HCT116 (cell line): ENCODE measurements around the gene MBD3. TPM values are rescaled to one million over a fixed set of nuclear protein-coding genes. Genes with fewer than 3 reads are reported as not detected.
"Not testable (repeated sequence)": the region's sequence is repeated elsewhere in the genome, so short reads cannot be mapped to it uniquely, and the experiment has no call there.

ENCODE experiments used
- ATAC-seq: fragments of 200-7000 bp; cut with Tn5 transposase; 2 replicates; pipeline ENCODE4 v1.9.1; 2020; ENCODE audit warnings: mild to moderate bottlenecking, moderate library complexity
- BruUV-seq: library from RNA; stranded (reverse); fragments of 400-500 nt; replicated peaks from 2 replicates; lab custom pipeline; 2021; lab: Mats Ljungman, UMichigan
- CTCF ChIA-PET: fragments of 300-600 bp; sonication (Branson Sonifier 250); formaldehyde crosslinking; loops from one replicate; lab custom pipeline; 2021; ENCODE audit warnings: antibody characterized with exemption; lab: Charles Lee
- POLR2A ChIA-PET: fragments of 300-600, 350-600 bp; sonication (Branson Sonifier 250); formaldehyde crosslinking; loops from one replicate; lab custom pipeline; 2021; ENCODE audit warnings: antibody characterized with exemption; lab: Charles Lee
- RAD21 ChIA-PET, 2 experiments: fragments of 300-600 bp; sonication (Branson Sonifier 250); formaldehyde crosslinking; loops; one replicate each; lab custom pipeline; 2023; ENCODE audit warnings: low total read pairs in 2 of 2; ENCODE audit not compliant: uncharacterized antibody in 2 of 2, unreplicated experiment in 2 of 2, low non-redundant PET in 1 of 2; lab: Charles Lee
- DNase-seq: peaks from one replicate; pipeline ENCODE4 v3.0.0-alpha.2; 2010; ENCODE audit warnings: low read depth, low spot score
- H2AFZ ChIP-seq: fragments of 200-600 bp; shearing (Covaris generic), sonication (generic); 2 replicates; pipeline ENCODE4 v1.6.1; 2017; ENCODE audit warnings: low read depth, mixed run types, mixed read lengths, antibody characterized with exemption, low read length; ENCODE audit not compliant: poor library complexity, severe bottlenecking
- H3K27ac ChIP-seq: 2 replicates; pipeline ENCODE4 v1.5.1; 2012; ENCODE audit warnings: low read depth, low read length
- H3K27me3 ChIP-seq: fragments of 200-600 bp; sonication (generic); 2 replicates; pipeline ENCODE4 v1.6.1; 2016; ENCODE audit warnings: mixed run types, low read length, mixed read lengths; ENCODE audit not compliant: insufficient read depth
- H3K36me3 ChIP-seq, 2 experiments: fragments of 200-500 bp in 1 of 2; fragments of 200-600 bp in 1 of 2; sonication (Bioruptor generic) in 1 of 2; sonication (generic) in 1 of 2; 2 replicates each; pipeline versions ENCODE4 v1.5.1 to v1.6.1; 2014 to 2016; ENCODE audit warnings: low read length in 2 of 2, inconsistent platforms in 1 of 2, mixed read lengths in 1 of 2, mixed run types in 1 of 2; ENCODE audit not compliant: insufficient read depth in 2 of 2, control insufficient read depth in 1 of 2
- H3K4me1 ChIP-seq, 2 experiments: fragments of 200-600 bp in 1 of 2; sonication (generic) in 1 of 2; 2 replicates each; pipeline versions ENCODE4 v1.5.1 to v1.6.1; 2012 to 2017; ENCODE audit warnings: low read length in 2 of 2, inconsistent platforms in 1 of 2, mild to moderate bottlenecking in 1 of 2, mixed read lengths in 1 of 2, mixed run types in 1 of 2, moderate library complexity in 1 of 2; ENCODE audit not compliant: insufficient read depth in 2 of 2, control insufficient read depth in 1 of 2
- H3K4me2 ChIP-seq: fragments of 200-600 bp; sonication (generic); 2 replicates; pipeline ENCODE4 v1.6.1; 2017; ENCODE audit warnings: mixed run types, low read length, mixed read lengths
- H3K4me3 ChIP-seq, 2 experiments: fragments of 200-600 bp in 1 of 2; sonication (generic) in 1 of 2; replicated peaks in 1 of 2; 2 replicates each; pipeline ENCODE4 v1.5.1; 2011 to 2016; ENCODE audit warnings: low read length in 2 of 2, control low read depth in 1 of 2, low read depth in 1 of 2, mild to moderate bottlenecking in 1 of 2, mixed read lengths in 1 of 2, mixed run types in 1 of 2
- H3K79me2 ChIP-seq: fragments of 200-600 bp; sonication (generic); 2 replicates; pipeline ENCODE4 v1.6.1; 2017; ENCODE audit warnings: mild to moderate bottlenecking, mixed run types, low read length, moderate library complexity, mixed read lengths; ENCODE audit not compliant: insufficient read depth
- H3K9ac ChIP-seq: fragments of 200-600 bp; sonication (generic); 2 replicates; pipeline ENCODE4 v1.6.1; 2016; ENCODE audit warnings: low read length, mixed read lengths
- H3K9me2 ChIP-seq: fragments of 200-600 bp; sonication (generic), shearing (Covaris generic); 2 replicates; pipeline ENCODE4 v1.6.1; 2017; ENCODE audit warnings: mixed run types, mild to moderate bottlenecking, moderate library complexity; ENCODE audit not compliant: insufficient read depth
- H3K9me3 ChIP-seq, 2 experiments: fragments of 200-500 bp in 1 of 2; fragments of 200-600 bp in 1 of 2; sonication (Bioruptor generic) in 1 of 2; sonication (generic) in 1 of 2; 2 replicates each; pipeline ENCODE4 v1.6.1; 2014 to 2017; ENCODE audit warnings: low read length in 2 of 2, mixed read lengths in 2 of 2, inconsistent platforms in 1 of 2, low read depth in 1 of 2, mild to moderate bottlenecking in 1 of 2, mixed run types in 1 of 2, moderate library complexity in 1 of 2; ENCODE audit not compliant: control insufficient read depth in 1 of 2, insufficient read depth in 1 of 2
- H4K20me1 ChIP-seq: fragments of 200-600 bp; sonication (generic), shearing (Covaris generic); 2 replicates; pipeline ENCODE4 v1.6.1; 2017; ENCODE audit warnings: mixed run types, mild to moderate bottlenecking, moderate library complexity; ENCODE audit not compliant: insufficient read depth
- CBX3 ChIP-seq: IDR thresholded peaks from 2 replicates; pipeline ENCODE4 v1.6.1; 2012; ENCODE audit warnings: low read depth
- MAX ChIP-seq: IDR thresholded peaks from 2 replicates; pipeline ENCODE4 v1.6.1; 2012
- SIN3A ChIP-seq: IDR thresholded peaks from 2 replicates; pipeline ENCODE4 v1.6.1; 2012; ENCODE audit warnings: low read depth
- ZBTB33 ChIP-seq: IDR thresholded peaks from 2 replicates; pipeline ENCODE4 v1.6.1; 2011; ENCODE audit warnings: mild to moderate bottlenecking, low read length, moderate library complexity; ENCODE audit not compliant: insufficient replicate concordance; ENCODE audit errors: extremely low read depth
- intact Hi-C: fragments of 100-400 bp; cut with micrococcal nuclease; formaldehyde crosslinking; loops from 2 replicates; pipeline ENCODE4 v1.10.0; 2022
- total RNA-seq: library from RNA; stranded (reverse); gene quantifications from one replicate; pipeline ENCODE4 v1.2.1, GENCODE V29; 2021; ENCODE audit not compliant: unreplicated experiment

Gene MBD3
- total RNA-seq, 1 experiment from 2014 or later: 85.7 TPM

DNA sequence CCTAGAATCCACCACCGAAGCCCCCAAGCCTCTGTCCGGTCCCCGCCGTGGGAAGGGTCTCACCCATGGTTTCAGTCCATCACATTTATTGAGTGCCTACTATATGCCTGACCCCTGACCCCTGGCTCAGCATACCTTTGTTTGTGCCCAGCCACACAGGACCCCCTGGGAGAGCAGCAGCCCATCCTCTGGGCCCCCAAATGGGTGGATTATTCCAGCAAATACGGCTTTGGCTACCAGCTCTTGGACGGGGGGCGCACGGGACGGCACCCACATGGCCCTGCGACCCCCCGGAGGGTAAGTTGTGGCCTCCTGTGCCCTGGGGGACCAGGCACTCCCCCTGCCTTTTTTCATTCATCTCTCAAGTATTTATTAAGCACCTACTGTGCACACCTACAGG lies 61.1 kb downstream of the MBD3 start:
- H3K4me2 ChIP-seq: no peak overlapping the region
- H3K4me1 ChIP-seq: no peaks in the 10 kb centered on the region
- no peak for TF ChIP-seq SIN3A
- no peak for TF ChIP-seq CBX3
- no peak for TF ChIP-seq MAX
- no peak for TF ChIP-seq ZBTB33
- no peaks in the 10 kb centered on the region for H3K9me2 ChIP-seq
- H3K36me3 ChIP-seq: no peaks in the 10 kb centered on the region
- H3K9ac ChIP-seq: no peak overlapping the region
- H2AFZ ChIP-seq: no peak overlapping the region
- no peak overlapping the region for H3K27ac ChIP-seq
- no peaks in the 10 kb centered on the region for H3K27me3 ChIP-seq
- H3K4me3 ChIP-seq: no peak overlapping the region
- H4K20me1 ChIP-seq: no peaks in the 10 kb centered on the region
- BruUV-seq: no TSS peak
- ATAC-seq: no peak
- no peak for DNase-seq
- no peaks in the 10 kb centered on the region for H3K9me3 ChIP-seq
- ChIA-PET POLR2A (no interaction called here), RAD21 (no interaction called here), CTCF (no interaction called here)
- H3K79me2 ChIP-seq: no peaks in the 10 kb centered on the region
- intact Hi-C loops: no loop called here

DNA sequence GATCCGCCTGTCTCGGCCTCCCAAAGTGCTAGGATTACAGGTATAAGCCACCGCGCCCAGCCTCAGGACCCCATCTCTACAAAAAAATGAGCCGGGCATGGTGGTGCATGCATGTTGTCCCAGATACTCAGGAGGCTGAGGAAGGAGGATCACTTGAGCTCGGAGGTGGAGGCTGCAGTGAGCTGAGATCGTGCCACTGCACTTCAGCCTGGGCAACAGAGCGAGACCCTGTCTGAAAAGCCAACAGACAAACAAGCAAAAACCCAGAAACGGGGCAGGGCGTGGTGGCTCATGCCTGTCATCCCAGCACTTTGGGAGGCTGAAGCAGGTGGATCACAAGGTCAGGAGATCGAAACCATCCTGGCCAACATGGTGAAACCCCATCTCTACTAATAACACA lies 61.8 kb downstream of the MBD3 start:
- H3K4me2 ChIP-seq, CTCF ChIA-PET, ATAC-seq, H3K9me3 ChIP-seq, POLR2A ChIA-PET, DNase-seq, H3K4me1 ChIP-seq, H3K9me2 ChIP-seq, H3K9ac ChIP-seq, intact Hi-C loops, H3K36me3 ChIP-seq, RAD21 ChIA-PET, H3K27me3 ChIP-seq, H3K27ac ChIP-seq, H3K79me2 ChIP-seq, H2AFZ ChIP-seq, BruUV-seq, H4K20me1 ChIP-seq, H3K4me3 ChIP-seq: not testable (repeated sequence)
